EL (cell line): Measurements from ENCODE around the gene TMEM134.
"Not testable (repeated sequence)": the region's sequence is repeated elsewhere in the genome, so short reads cannot be mapped to it uniquely, and the experiment has no call there.

Source experiments
- DNase-seq: peaks from one replicate; pipeline ENCODE4 v3.0.0-alpha.2; 2016

Gene TMEM134

GRCh38 chr11:67500831-67501715 is 32.0 kb upstream of the TMEM134 start:
- no peak for DNase-seq

- no peak for DNase-seq
Observed at GRCh38 chr11:67500484-67500821, 31.4 kb upstream of the TMEM134 start.

- no peak for DNase-seq
Observed at GRCh38 chr11:67499808-67500483, 30.9 kb upstream of the TMEM134 start.

GRCh38 chr11:67498544-67498972 is 29.5 kb upstream of the TMEM134 start:
- DNase-seq = no peak

- no peak for DNase-seq
Observed at GRCh38 chr11:67497656-67498291, 28.7 kb upstream of the TMEM134 start.

GRCh38 chr11:67496113-67496512 is 27.1 kb upstream of the TMEM134 start:
- DNase-seq = no peak

GRCh38 chr11:67495234-67496005 is 26.4 kb upstream of the TMEM134 start:
- DNase-seq = no peak

GRCh38 chr11:67494371-67495233 is 25.6 kb upstream of the TMEM134 start:
- DNase-seq = no peak

GRCh38 chr11:67493548-67494370 is 24.7 kb upstream of the TMEM134 start:
- DNase-seq = no peak

- DNase-seq = no peak
Observed at GRCh38 chr11:67492801-67493547, 23.9 kb upstream of the TMEM134 start.

GRCh38 chr11:67492069-67492727 is 23.1 kb upstream of the TMEM134 start:
- DNase-seq = no peak

- DNase-seq = no peak
Observed at GRCh38 chr11:67491276-67492068, 22.4 kb upstream of the TMEM134 start.

- DNase-seq = no peak
Observed at GRCh38 chr11:67490727-67491065, 21.6 kb upstream of the TMEM134 start.

- DNase-seq = no peak
Observed at GRCh38 chr11:67489885-67490726, 21.1 kb upstream of the TMEM134 start.

- no peak for DNase-seq
Observed at GRCh38 chr11:67489203-67489884, 20.3 kb upstream of the TMEM134 start.

- no peak for DNase-seq
Observed at GRCh38 chr11:67486481-67487195, 17.6 kb upstream of the TMEM134 start.

GRCh38 chr11:67485873-67486361 is 16.9 kb upstream of the TMEM134 start:
- not testable (repeated sequence) for DNase-seq
